Liver (tissue), 9 donors: Measurements from ENCODE around the gene ATP2B3. TPM values are rescaled to one million over a fixed set of nuclear protein-coding genes. Genes with fewer than 3 reads are reported as not detected.
"Not testable (repeated sequence)": the region's sequence is repeated elsewhere in the genome, so short reads cannot be mapped to it uniquely, and the experiment has no call there.

ENCODE experiments used
- DNase-seq: peaks from one replicate; pipeline ENCODE4 v3.0.0-alpha.2; 2017; ENCODE audit warnings: low spot score
- H3K27ac ChIP-seq, 2 donors: one replicate each; pipeline ENCODE4 v1.7.0; 2013; ENCODE audit warnings: inconsistent platforms in 2 of 2, low read length in 2 of 2, control low read depth in 1 of 2, low read depth in 1 of 2, mild to moderate bottlenecking in 1 of 2
- H3K27me3 ChIP-seq, 4 donors: one replicate each; pipeline versions ENCODE4 v1.6.1 to v1.7.0; 2013; ENCODE audit warnings: low read length in 3 of 4, inconsistent platforms in 1 of 4, mild to moderate bottlenecking in 1 of 4, moderate library complexity in 1 of 4; ENCODE audit not compliant: control insufficient read depth in 4 of 4, insufficient read depth in 4 of 4
- H3K36me3 ChIP-seq, 4 donors: one replicate each; pipeline versions ENCODE4 v1.6.1 to v1.7.0; 2013; ENCODE audit warnings: low read length in 3 of 4, mild to moderate bottlenecking in 3 of 4, low read depth in 1 of 4, moderate library complexity in 1 of 4; ENCODE audit not compliant: control insufficient read depth in 4 of 4, insufficient read depth in 3 of 4
- H3K4me1 ChIP-seq, 4 donors: one replicate each; pipeline versions ENCODE4 v1.6.1 to v1.7.0; 2013; ENCODE audit warnings: low read length in 3 of 4, mild to moderate bottlenecking in 3 of 4, moderate library complexity in 1 of 4; ENCODE audit not compliant: control insufficient read depth in 4 of 4, insufficient read depth in 4 of 4
- H3K4me3 ChIP-seq, 3 donors: one replicate each; pipeline versions ENCODE4 v1.6.1 to v1.7.0; 2013; ENCODE audit warnings: low read length in 3 of 3, control low read depth in 1 of 3, low read depth in 1 of 3, mild to moderate bottlenecking in 1 of 3
- H3K9ac ChIP-seq, 2 donors: one replicate each; pipeline ENCODE4 v1.7.0; 2013; ENCODE audit warnings: low read length in 2 of 2, mild to moderate bottlenecking in 2 of 2, moderate library complexity in 2 of 2, control low read depth in 1 of 2, low read depth in 1 of 2
- H3K9me3 ChIP-seq, 4 donors: one replicate each; pipeline versions ENCODE4 v1.6.1 to v1.7.0; 2013; ENCODE audit warnings: low read length in 3 of 4; ENCODE audit not compliant: control insufficient read depth in 4 of 4
- CTCF ChIP-seq: fragments of 150-350 bp; IDR thresholded peaks from 2 replicates; pipeline ENCODE4 v1.5.1; 2017; ENCODE audit warnings: improper control_type of control experiment, low read depth, low read length; ENCODE audit not compliant: missing input control
- EGR1 ChIP-seq, 2 donors: IDR thresholded peaks; 2 replicates each; pipeline ENCODE4 v1.6.1; 2016 to 2018; ENCODE audit warnings: antibody characterized with exemption in 2 of 2, low read depth in 2 of 2
- FOXA1 ChIP-seq: IDR thresholded peaks from 2 replicates; pipeline ENCODE4 v1.6.1; 2016; ENCODE audit warnings: antibody characterized with exemption
- FOXA2 ChIP-seq: IDR thresholded peaks from 2 replicates; pipeline ENCODE4 v1.6.1; 2016; ENCODE audit warnings: antibody characterized with exemption
- GABPA ChIP-seq, 2 donors: IDR thresholded peaks in 1 of 2; conservative IDR thresholded peaks in 1 of 2; 2 replicates each; pipeline ENCODE4 v1.6.1; 2016; ENCODE audit warnings: antibody characterized with exemption in 2 of 2, mild to moderate bottlenecking in 1 of 2, moderate library complexity in 1 of 2
- HNF4A ChIP-seq, 2 donors: conservative IDR thresholded peaks; 2 replicates each; pipeline ENCODE4 v1.6.1; 2016; ENCODE audit warnings: antibody characterized with exemption in 2 of 2, mild to moderate bottlenecking in 2 of 2
- HNF4G ChIP-seq: IDR thresholded peaks from 2 replicates; pipeline ENCODE4 v1.6.1; 2016; ENCODE audit warnings: antibody characterized with exemption
- NR2F2 ChIP-seq: IDR thresholded peaks from 2 replicates; pipeline ENCODE4 v1.6.1; 2016; ENCODE audit warnings: antibody characterized with exemption
- RAD21 ChIP-seq, 2 donors: IDR thresholded peaks; 2 replicates each; pipeline ENCODE4 v1.6.1; 2016; ENCODE audit warnings: antibody characterized with exemption in 2 of 2, mild to moderate bottlenecking in 2 of 2
- REST ChIP-seq: IDR thresholded peaks from 2 replicates; pipeline ENCODE4 v1.6.1; 2016; ENCODE audit warnings: antibody characterized with exemption, mild to moderate bottlenecking
- SP1 ChIP-seq: IDR thresholded peaks from 2 replicates; pipeline ENCODE4 v1.6.1; 2018; ENCODE audit warnings: antibody characterized with exemption, mild to moderate bottlenecking
- TAF1 ChIP-seq: conservative IDR thresholded peaks from 2 replicates; pipeline ENCODE4 v1.6.1; 2016; ENCODE audit warnings: antibody characterized with exemption, mild to moderate bottlenecking
- ZBTB33 ChIP-seq: IDR thresholded peaks from 2 replicates; pipeline ENCODE4 v1.6.1; 2016; ENCODE audit warnings: antibody characterized with exemption
- WGBS: extraction: QIAGEN DNeasy Blood & Tissue Kit; methylation state at CpG from one replicate; pipeline ENCODE4 v1.1.7; 2013; 5-methylcytosine and 5-hydroxymethylcytosine counted together
- polyA plus RNA-seq, 2 donors: library from polyadenylated mRNA; stranded (reverse) in 1 of 2; unstranded in 1 of 2; fragments of 200-250 nt in 1 of 2; fragments of >200 nt in 1 of 2; fragmentation: Nextera tagmentation in 1 of 2; extraction: Ambion mirVana in 1 of 2; gene quantifications; one replicate each; pipeline versions ENCODE4 v1.2.1 to v1.2.3, GENCODE V29; 2013 to 2015
- total RNA-seq, 2 donors: library from RNA; depleted of rRNA; stranded (reverse); fragments of >200 nt; gene quantifications; one replicate each; pipeline ENCODE4 v1.2.3, GENCODE V29; 2014
- donor health status: healthy.
- donor health status: healthy.
- donor health status: healthy.
- donor health status: healthy.
- donor health status: healthy.

ATP2B3 gene
- total and polyA plus RNA-seq, 4 donors: not detected

- Histone ChIP-seq H3K4me1 (peaks cover 0 to 24% (median 12%) of the 10 kb centered on the region in 4 donors), H3K9ac (no peak overlapping the region), H3K9me3 (no peaks in the 10 kb centered on the region), H3K4me3 (no peak overlapping the region), H3K27me3 (no peaks in the 10 kb centered on the region), H3K27ac (no peak overlapping the region), H3K36me3 (no peaks in the 10 kb centered on the region)
- DNase-seq: no peak
- 98% methylated on average over 3 of the region's 3 CpGs for WGBS
- no peak for TF ChIP-seq HNF4A (conservative IDR thresholded peaks at IDR 0.05)
- TF ChIP-seq RAD21 (IDR thresholded peaks at IDR 0.05): no peak
Measured at GRCh38 chrX:153602601-153603000, 85.2 kb downstream of the ATP2B3 start.

GRCh38 chrX:153603131-153603656 is 85.8 kb downstream of the ATP2B3 start:
- DNase-seq: no peak
- Histone ChIP-seq H3K9me3 (no peaks in the 10 kb centered on the region), H3K9ac (no peak overlapping the region), H3K27me3 (no peaks in the 10 kb centered on the region), H3K4me1 (peaks cover 0 to 18% (median 10%) of the 10 kb centered on the region in 4 donors), H3K36me3 (no peaks in the 10 kb centered on the region), H3K27ac (no peak overlapping the region), H3K4me3 (no peak overlapping the region)
- TF ChIP-seq HNF4A (conservative IDR thresholded peaks at IDR 0.05): no peak
- no peak for TF ChIP-seq SP1
- no peak for TF ChIP-seq EGR1 (IDR thresholded peaks at IDR 0.05; ENCODE audit: low read depth in 2 of 2)
- no peak for TF ChIP-seq FOXA1
- TF ChIP-seq REST: no peak
- no peak for TF ChIP-seq GABPA (IDR thresholded peaks at IDR 0.05 in 1 of 2, conservative IDR thresholded peaks at IDR 0.05 in 1 of 2)
- no peak for TF ChIP-seq FOXA2
- no peak for TF ChIP-seq RAD21 (IDR thresholded peaks at IDR 0.05)
- no peak for TF ChIP-seq HNF4G
- no peak for TF ChIP-seq ZBTB33
- TF ChIP-seq NR2F2: no peak
- TF ChIP-seq CTCF: no peak
- TF ChIP-seq TAF1: no peak
- 96% methylated on average over 17 of the region's 17 CpGs for WGBS

- not testable (repeated sequence) for DNase-seq, H3K27ac ChIP-seq, H3K36me3 ChIP-seq, H3K27me3 ChIP-seq, H3K9ac ChIP-seq, H3K4me3 ChIP-seq, H3K9me3 ChIP-seq
- peaks cover 1 to 14% (median 6%) of the 10 kb centered on the region in 4 donors for H3K4me1 ChIP-seq
- 89% methylated on average over 18 of the region's 18 CpGs for WGBS
Measured at GRCh38 chrX:153604666-153605380, 87.4 kb downstream of the ATP2B3 start.
